HFF-Myc (cell line): Measurements from ENCODE around the gene KRT76.

Source experiments
- DNase-seq: peaks from one replicate; pipeline ENCODE4 v3.0.0-alpha.2; 2011; ENCODE audit warnings: low read depth; ENCODE audit errors: extremely low read depth
- H3K4me3 ChIP-seq: replicated peaks from 2 replicates; pipeline ENCODE4 v1.5.1; 2011; ENCODE audit warnings: low read depth, mild to moderate bottlenecking, control low read depth, low read length
- CTCF ChIP-seq: IDR thresholded peaks from 2 replicates; pipeline ENCODE4 v1.5.1; 2012; ENCODE audit warnings: mild to moderate bottlenecking, low read depth, low read length, control low read depth; ENCODE audit errors: missing control alignments

KRT76 gene

GRCh38 chr12:52821071-52821730, 44.1 kb upstream of the KRT76 start:
- TF ChIP-seq CTCF: no peak

GRCh38 chr12:52820521-52820920, 43.4 kb upstream of the KRT76 start:
- no peak overlapping the region for H3K4me3 ChIP-seq
- TF ChIP-seq CTCF: no peak

More at GRCh38 chr12:52821071-52821730, 44.1 kb upstream of the KRT76 start:
- no peak for DNase-seq
- no peak overlapping the region for H3K4me3 ChIP-seq

GRCh38 chr12:52819731-52820510, 42.8 kb upstream of the KRT76 start:
- no peak for DNase-seq
- TF ChIP-seq CTCF: no peak
- no peak overlapping the region for H3K4me3 ChIP-seq

More at GRCh38 chr12:52820521-52820920, 43.4 kb upstream of the KRT76 start:
- no peak for DNase-seq

GRCh38 chr12:52818887-52819420, 41.8 kb upstream of the KRT76 start:
- H3K4me3 ChIP-seq: no peak overlapping the region
- TF ChIP-seq CTCF: no peak
- DNase-seq: no peak

GRCh38 chr12:52818388-52818787, 41.2 kb upstream of the KRT76 start:
- no peak overlapping the region for H3K4me3 ChIP-seq
- TF ChIP-seq CTCF: no peak
- DNase-seq: no peak

- no peak for DNase-seq
- no peak for TF ChIP-seq CTCF
- no peak overlapping the region for H3K4me3 ChIP-seq
Measured at GRCh38 chr12:52817699-52818238, 40.6 kb upstream of the KRT76 start.
